Large intestine (tissue), 3 donors: Measurements from ENCODE around the gene ZNF224. TPM values are rescaled to one million over a fixed set of nuclear protein-coding genes. Genes with fewer than 3 reads are reported as not detected.
"Not testable (repeated sequence)": the region's sequence is repeated elsewhere in the genome, so short reads cannot be mapped to it uniquely, and the experiment has no call there.

Experiments
- DNase-seq, 2 donors: peaks; one replicate each; pipeline versions ENCODE4 v3.0.0 to v3.0.0-alpha.2; 2013
- H3K27ac ChIP-seq: one replicate; pipeline ENCODE4 v1.5.1; 2013; ENCODE audit warnings: low read length
- H3K27me3 ChIP-seq: 2 replicates; pipeline ENCODE4 v1.6.1; 2013; ENCODE audit warnings: low read length; ENCODE audit not compliant: control insufficient read depth, insufficient read depth
- H3K36me3 ChIP-seq: 2 replicates; pipeline ENCODE4 v1.6.1; 2013; ENCODE audit warnings: low read length; ENCODE audit not compliant: control insufficient read depth, insufficient read depth
- H3K4me1 ChIP-seq: one replicate; pipeline ENCODE4 v1.6.1; 2013; ENCODE audit warnings: low read length; ENCODE audit not compliant: control insufficient read depth, insufficient read depth
- H3K4me3 ChIP-seq: one replicate; pipeline ENCODE4 v1.5.1; 2013; ENCODE audit warnings: low read length
- H3K9me3 ChIP-seq: one replicate; pipeline ENCODE4 v1.6.1; 2013; ENCODE audit warnings: mild to moderate bottlenecking, low read depth, low read length, moderate library complexity; ENCODE audit not compliant: control insufficient read depth
- WGBS: methylation state at CpG from one replicate; pipeline ENCODE4 v1.1.5; 2013; ENCODE audit warnings: low lambda C conversion rate; ENCODE audit not compliant: insufficient coverage; 5-methylcytosine and 5-hydroxymethylcytosine counted together
- polyA plus RNA-seq: library from polyadenylated mRNA; unstranded; fragments of 120-200 nt; gene quantifications from one replicate; pipeline ENCODE4 v1.2.1, GENCODE V29; 2013

ZNF224 gene
- polyA plus RNA-seq, 1 donor = 46.3 TPM

DNA sequence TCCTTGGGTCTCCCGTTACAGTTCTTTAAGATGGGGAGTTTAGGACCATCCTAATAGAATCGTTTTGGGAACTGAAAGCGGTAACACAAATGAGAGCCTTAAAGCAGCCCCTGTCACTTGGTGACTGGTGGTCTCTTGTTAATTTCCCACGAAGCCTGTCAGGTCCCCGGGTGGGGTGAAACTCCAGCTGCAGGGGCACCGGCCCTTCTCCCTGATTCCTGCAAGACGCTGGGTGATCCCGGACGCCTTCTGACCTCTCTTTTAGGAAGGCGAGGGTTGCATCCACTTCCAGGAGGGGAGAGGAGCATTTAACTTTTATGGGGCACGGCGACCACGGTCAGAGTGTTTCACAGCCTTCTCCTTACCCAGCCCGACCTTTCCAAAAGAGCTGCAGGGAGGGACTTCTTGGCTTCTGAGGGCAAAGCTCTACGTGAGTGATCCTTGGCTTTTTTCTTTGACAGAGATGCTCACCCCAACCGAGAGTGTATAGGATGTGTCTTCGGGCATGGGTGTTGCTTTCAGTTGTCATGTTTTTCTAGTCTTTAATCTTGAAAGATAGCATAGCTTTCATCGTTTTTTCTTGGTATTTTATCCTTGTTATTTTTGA lies 19.7 kb downstream of the ZNF224 start:
- H3K27ac ChIP-seq = no peak overlapping the region
- DNase-seq = no peak
- H3K9me3 ChIP-seq = peaks cover 4% of the 10 kb centered on the region
- peak overlapping the region; percentile 69 for H3K4me3 ChIP-seq
- H3K4me1 ChIP-seq = no peaks in the 10 kb centered on the region
- peaks cover 18% of the 10 kb centered on the region for H3K36me3 ChIP-seq
- no peaks in the 10 kb centered on the region for H3K27me3 ChIP-seq
- 43% methylated on average over 1 of the region's 18 CpGs for WGBS

DNA sequence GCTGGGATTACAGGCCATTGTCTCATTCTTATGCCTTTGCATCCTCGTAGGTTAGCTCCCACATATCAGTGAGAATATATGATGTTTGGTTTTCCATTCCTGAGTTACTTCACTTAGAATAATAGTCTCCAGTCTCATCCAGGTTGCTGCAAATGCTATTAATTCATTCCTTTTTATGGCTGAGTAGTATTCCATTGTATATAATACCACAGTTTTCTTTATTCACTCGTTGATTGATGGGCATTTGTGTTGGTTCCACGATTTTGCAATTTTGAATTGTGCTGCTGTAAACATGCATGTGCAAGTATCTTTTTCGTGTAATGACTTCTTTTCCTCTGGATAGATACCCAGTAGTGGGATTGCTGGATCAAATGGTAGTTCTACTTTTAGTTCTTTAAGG lies 27.0 kb downstream of the ZNF224 start:
- peaks cover 25% of the 10 kb centered on the region for H3K36me3 ChIP-seq
- DNase-seq, H3K4me1 ChIP-seq, H3K4me3 ChIP-seq, H3K9me3 ChIP-seq, H3K27me3 ChIP-seq, H3K27ac ChIP-seq: not testable (repeated sequence)
- WGBS = 100% methylated on average over 1 of the region's 4 CpGs

DNA sequence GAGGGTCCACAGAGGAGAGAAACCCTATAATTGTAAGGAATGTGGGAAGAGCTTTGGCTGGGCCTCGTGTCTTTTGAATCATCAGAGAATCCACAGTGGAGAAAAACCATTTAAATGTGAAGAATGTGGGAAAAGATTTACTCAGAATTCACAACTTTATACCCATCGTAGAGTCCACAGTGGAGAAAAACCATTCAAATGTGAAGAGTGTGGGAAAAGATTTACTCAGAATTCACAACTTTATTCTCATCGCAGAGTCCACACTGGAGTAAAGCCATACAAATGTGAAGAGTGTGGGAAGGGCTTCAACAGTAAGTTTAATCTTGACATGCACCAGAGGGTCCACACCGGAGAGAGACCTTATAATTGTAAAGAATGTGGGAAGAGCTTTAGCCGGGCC lies 37.8 kb downstream of the ZNF224 start:
- DNase-seq = no peak
- no peaks in the 10 kb centered on the region for H3K4me1 ChIP-seq

DNA sequence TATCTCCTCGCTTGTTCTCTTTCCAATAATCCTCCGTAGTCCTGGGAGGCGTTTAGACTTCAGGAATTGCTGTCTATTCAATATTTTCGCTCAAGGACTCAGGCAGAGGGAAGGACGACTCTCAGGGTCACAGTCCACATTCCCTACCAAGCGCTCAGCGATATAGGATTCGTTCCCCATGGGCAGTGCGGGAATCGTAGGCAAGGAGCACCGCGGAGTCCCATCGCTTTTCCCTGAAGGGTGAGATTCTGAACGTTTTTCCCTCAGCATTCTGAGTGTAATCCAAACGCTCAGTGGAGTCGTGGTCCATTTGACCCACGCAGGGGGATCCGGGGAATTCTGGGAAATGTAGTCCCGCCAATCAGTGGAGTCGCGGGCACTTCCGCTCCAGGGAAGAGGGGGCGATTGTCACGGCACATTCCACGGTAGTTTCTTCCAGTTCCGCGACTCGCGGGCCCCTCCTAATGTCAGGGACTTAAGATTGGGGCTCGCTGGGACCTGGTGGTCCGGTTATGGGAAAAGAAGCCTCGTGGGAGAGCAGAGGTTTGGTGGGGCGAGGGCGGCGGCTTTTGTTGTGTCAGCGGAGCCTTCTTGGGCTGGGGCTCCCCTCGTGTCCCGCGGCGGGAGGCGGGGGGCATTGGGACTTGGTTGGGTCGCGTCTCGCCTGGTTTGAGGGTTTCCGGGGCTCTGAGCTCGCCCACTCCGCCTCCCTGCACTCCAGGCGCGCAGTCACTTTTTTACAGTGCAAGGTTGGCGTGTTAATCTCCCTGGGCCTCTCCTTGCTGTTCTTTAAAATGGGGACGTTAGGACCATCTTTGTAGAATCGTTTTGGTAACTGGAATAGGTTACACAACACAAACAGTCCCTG lies 47.3 kb downstream of the ZNF224 start, which contains the start of gene ZNF234:
TSS of gene ZNF234 (plus strand) at position 364 of the 868 bp plus-strand sequence. CDS start 3,079 bp downstream, outside the sequence.
- Histone ChIP-seq H3K27ac (peak within 1 kb of the TSS; percentile 93), H3K36me3 (peaks cover 16% of the 10 kb centered on the region), H3K4me3 (peak within 1 kb of the TSS; percentile 99), H3K27me3 (no peaks in the 10 kb centered on the region), H3K4me1 (peaks cover 6% of the 10 kb centered on the region), H3K9me3 (no peaks in the 10 kb centered on the region)
- 0% methylated on average over 1 of the region's 52 CpGs for WGBS
- DNase-seq = peak; percentile 74 to 94

More for the DNA sequence above, 37.8 kb downstream of the ZNF224 start:
- Histone ChIP-seq H3K4me3 (no peak overlapping the region), H3K36me3 (peaks cover 34% of the 10 kb centered on the region), H3K27ac (no peak overlapping the region), H3K9me3 (peaks cover 13% of the 10 kb centered on the region), H3K27me3 (no peaks in the 10 kb centered on the region)
- WGBS = 94% methylated on average over 3 of the region's 5 CpGs

DNA sequence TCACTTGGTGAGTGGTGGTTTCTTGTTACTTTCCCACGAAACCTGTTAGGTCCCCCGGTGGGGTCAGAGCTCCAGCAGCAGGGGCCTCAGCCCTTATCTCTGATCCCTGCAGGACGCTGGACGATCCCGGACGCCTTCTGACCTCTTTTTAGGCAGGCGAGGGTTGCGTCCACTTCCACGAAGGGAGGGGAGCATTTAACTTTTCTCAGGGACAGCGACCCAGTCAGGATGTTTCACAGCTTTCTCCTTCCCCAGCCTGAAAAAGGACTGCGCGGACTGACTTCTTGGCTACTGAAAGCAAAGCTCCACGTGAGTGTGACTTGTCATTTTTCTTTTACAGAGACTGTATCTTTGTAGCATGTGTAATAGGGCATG lies 47.9 kb downstream of the ZNF224 start:
- no peak overlapping the region for H3K27ac ChIP-seq
- H3K36me3 ChIP-seq = peaks cover 16% of the 10 kb centered on the region
- H3K4me3 ChIP-seq = peak overlapping the region; percentile 99
- no peaks in the 10 kb centered on the region for H3K9me3 ChIP-seq
- DNase-seq = no peak
- H3K4me1 ChIP-seq = peaks cover 6% of the 10 kb centered on the region
- WGBS = no CpG with 5 or more reads among the region's 13 CpGs
- no peaks in the 10 kb centered on the region for H3K27me3 ChIP-seq

DNA sequence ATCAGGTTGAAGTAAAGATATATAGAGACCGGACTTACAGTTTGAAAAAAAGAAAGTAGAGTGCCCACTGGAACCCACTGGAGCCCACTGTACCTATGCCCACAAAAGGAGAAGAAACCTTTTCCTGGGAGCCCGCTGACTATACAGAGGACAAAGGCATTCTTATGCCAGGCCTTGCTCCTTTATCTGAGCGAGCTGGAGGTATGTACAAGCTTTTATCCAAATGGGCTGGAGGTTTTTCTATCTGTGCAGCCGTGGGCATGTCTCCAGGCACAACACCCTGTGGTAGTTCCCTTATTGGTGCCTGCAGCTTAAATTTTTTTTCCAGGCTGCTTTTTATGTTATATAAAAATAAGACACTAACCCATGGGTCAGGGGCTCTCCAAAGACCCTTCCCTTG lies 55.6 kb downstream of the ZNF224 start:
- peaks cover 62% of the 10 kb centered on the region for H3K36me3 ChIP-seq
- no peak overlapping the region for H3K4me3 ChIP-seq
- no peak for DNase-seq
- no peaks in the 10 kb centered on the region for H3K27me3 ChIP-seq
- 100% methylated on average over 1 of the region's 4 CpGs for WGBS
- H3K9me3 ChIP-seq = peaks cover 3% of the 10 kb centered on the region
- H3K27ac ChIP-seq = no peak overlapping the region
- no peaks in the 10 kb centered on the region for H3K4me1 ChIP-seq

DNA sequence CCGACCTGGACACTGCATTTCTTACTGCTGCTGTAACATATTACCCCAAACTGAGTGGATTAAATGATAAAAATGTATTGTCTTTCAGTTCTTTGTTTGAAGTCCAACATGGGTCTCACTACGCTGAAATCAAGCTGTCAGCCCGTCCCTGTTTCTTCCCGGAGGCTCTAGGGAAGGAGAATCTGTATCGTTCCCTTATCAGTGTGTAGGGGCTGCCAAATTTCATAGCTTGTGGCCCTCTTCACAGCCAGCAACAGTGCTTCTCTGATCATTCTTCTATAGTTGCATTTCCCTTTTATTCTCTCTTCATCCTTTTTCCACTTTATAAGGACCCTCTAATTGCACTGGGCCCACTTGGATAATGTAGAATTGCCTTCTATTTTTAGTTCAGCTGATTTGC lies 57.3 kb downstream of the ZNF224 start:
- WGBS = no CpG with 5 or more reads among the region's 5 CpGs
- no peaks in the 10 kb centered on the region for H3K27me3 ChIP-seq
- peaks cover 4% of the 10 kb centered on the region for H3K9me3 ChIP-seq
- no peak overlapping the region for H3K4me3 ChIP-seq
- peaks cover 57% of the 10 kb centered on the region for H3K36me3 ChIP-seq
- H3K4me1 ChIP-seq = no peaks in the 10 kb centered on the region
- no peak overlapping the region for H3K27ac ChIP-seq
- no peak for DNase-seq

DNA sequence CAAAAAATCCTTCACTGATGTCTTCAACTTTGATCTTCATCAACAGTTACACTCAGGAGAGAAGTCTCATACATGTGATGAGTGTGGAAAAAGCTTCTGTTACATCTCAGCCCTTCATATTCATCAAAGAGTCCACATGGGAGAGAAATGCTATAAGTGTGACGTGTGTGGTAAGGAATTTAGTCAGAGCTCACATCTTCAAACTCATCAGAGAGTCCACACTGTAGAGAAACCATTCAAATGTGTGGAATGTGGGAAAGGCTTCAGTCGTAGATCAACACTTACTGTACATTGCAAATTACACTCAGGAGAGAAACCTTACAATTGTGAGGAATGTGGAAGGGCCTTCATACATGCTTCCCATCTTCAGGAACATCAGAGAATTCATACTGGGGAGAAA lies 62.3 kb downstream of the ZNF224 start:
- WGBS = no CpG with 5 or more reads among the region's 2 CpGs
- no peaks in the 10 kb centered on the region for H3K4me1 ChIP-seq
- H3K36me3 ChIP-seq = peaks cover 38% of the 10 kb centered on the region
- no peaks in the 10 kb centered on the region for H3K27me3 ChIP-seq
- H3K27ac ChIP-seq = no peak overlapping the region
- peaks cover 15% of the 10 kb centered on the region for H3K9me3 ChIP-seq
- DNase-seq = no peak
- no peak overlapping the region for H3K4me3 ChIP-seq

Other genes starting within 250 kb of the ZNF224 start
- 10.4 TPM for gene ZNF404, start 210.4 kb upstream of the ZNF224 start, polyA plus RNA-seq
- gene ZNF45, start 159.1 kb upstream of the ZNF224 start, polyA plus RNA-seq = 17.7 TPM
- gene ZNF221, start 143.1 kb upstream of the ZNF224 start, polyA plus RNA-seq = 3.5 TPM
- 7.7 TPM for gene ZNF155, start 110.2 kb upstream of the ZNF224 start, polyA plus RNA-seq
- 5.7 TPM for gene ZNF230, start 91.4 kb upstream of the ZNF224 start, polyA plus RNA-seq
- gene ZNF222, start 69.0 kb upstream of the ZNF224 start, polyA plus RNA-seq = 6.7 TPM
- gene ZNF223, start 42.3 kb upstream of the ZNF224 start, polyA plus RNA-seq = 16.9 TPM
- 5.0 TPM for gene ZNF284, start 22.2 kb upstream of the ZNF224 start, polyA plus RNA-seq
- 6.8 TPM for gene ZNF225, start 19.0 kb downstream of the ZNF224 start, polyA plus RNA-seq
- gene ZNF234, start 47.2 kb downstream of the ZNF224 start, polyA plus RNA-seq = 12.0 TPM
- 26.7 TPM for gene ZNF226, start 70.7 kb downstream of the ZNF224 start, polyA plus RNA-seq
- 17.3 TPM for gene ZNF227, start 118.2 kb downstream of the ZNF224 start, polyA plus RNA-seq
- gene ZNF233, start 165.5 kb downstream of the ZNF224 start, polyA plus RNA-seq = 5.4 TPM
- 7.6 TPM for gene ZNF235, start 210.7 kb downstream of the ZNF224 start, polyA plus RNA-seq